Measurements from ENCODE around the gene ACTMAP. TPM values are rescaled to one million over a fixed set of nuclear protein-coding genes. Genes with fewer than 3 reads are reported as not detected.

The ACTMAP gene
- total and polyA plus RNA-seq, 2 of the 13 experiments (the other 11 are each of a cell fraction or from before 2014, with no cell fraction given), result 2.2 to 7.9 TPM

DNA sequence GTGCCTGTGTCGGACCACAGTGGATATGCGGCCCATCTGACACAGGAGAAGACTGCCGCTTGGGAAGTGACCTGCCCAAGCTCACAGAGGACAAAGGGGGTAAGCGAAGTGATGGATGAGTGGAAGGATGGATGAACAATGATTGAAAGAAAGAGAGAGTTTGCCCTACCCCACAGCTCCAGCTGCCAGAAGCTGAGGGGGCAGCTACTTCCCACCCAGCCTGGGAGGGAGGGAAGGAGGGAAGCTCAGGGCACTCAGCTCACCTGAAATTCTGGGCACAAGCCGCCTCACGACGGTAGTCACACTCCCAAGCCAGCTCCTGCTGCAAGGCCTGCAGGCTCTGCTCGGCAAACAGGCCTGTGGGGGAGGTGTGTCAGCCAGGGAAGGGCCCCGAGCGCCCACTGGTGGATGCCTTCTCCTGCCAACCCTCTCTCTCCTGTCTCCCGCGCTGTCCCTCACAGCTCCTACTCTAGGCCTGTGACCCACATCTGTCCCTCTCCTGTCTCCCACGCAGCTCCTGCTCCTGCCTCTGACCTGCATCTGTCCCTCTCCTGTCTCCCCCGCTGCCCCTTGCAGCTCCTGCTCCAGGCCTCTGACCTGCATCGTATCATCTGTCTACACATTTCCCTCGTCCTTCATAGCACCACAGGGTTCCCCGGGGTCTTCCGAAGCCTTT is 47.8 kb downstream of the ACTMAP start (continued):
- peak; percentile 80 for TF ChIP-seq CTCF (CRISPR knock-in tag; IDR thresholded peaks at IDR 0.05)
- no peak for TF ChIP-seq ZNF552 (CRISPR knock-in tag; IDR thresholded peaks at IDR 0.05; ENCODE audit: borderline replicate concordance)
- no peak for TF ChIP-seq NR2F6 (IDR thresholded peaks at IDR 0.05)
- TF ChIP-seq NR2F6 (CRISPR knock-in tag; IDR thresholded peaks at IDR 0.05), result peak; percentile 33; the same call in 1 of the 2 replicates
- TF ChIP-seq TEAD3 (CRISPR knock-in tag; optimal IDR thresholded peaks at IDR 0.05; ENCODE audit: borderline replicate concordance), result peak; percentile 30
- no peak for TF ChIP-seq DDIT3 (CRISPR knock-in tag; IDR thresholded peaks at IDR 0.05)
- no peak for TF ChIP-seq KLF12 (CRISPR knock-in tag; IDR thresholded peaks at IDR 0.05; ENCODE audit: borderline replicate concordance)
- TF ChIP-seq ONECUT2 (CRISPR knock-in tag; IDR thresholded peaks at IDR 0.05), result no peak
- no peak for TF ChIP-seq REL (CRISPR knock-in tag; conservative IDR thresholded peaks at IDR 0.05)
- no peak for TF ChIP-seq KDM1A (CRISPR knock-in tag; IDR thresholded peaks at IDR 0.05)
- no peak for TF ChIP-seq MAFG (CRISPR knock-in tag; IDR thresholded peaks at IDR 0.05)
- TF ChIP-seq DRAP1 (CRISPR knock-in tag; IDR thresholded peaks at IDR 0.05), result no peak
- TF ChIP-seq NFE2L1 (CRISPR knock-in tag; IDR thresholded peaks at IDR 0.05; ENCODE audit: borderline replicate concordance), result no peak
- TF ChIP-seq CHD4 (IDR thresholded peaks at IDR 0.05; ENCODE audit: borderline replicate concordance, low read length), result no peak
- no peak for TF ChIP-seq RFXANK (CRISPR knock-in tag; IDR thresholded peaks at IDR 0.05)
- no peak for TF ChIP-seq PRPF4 (IDR thresholded peaks at IDR 0.05; ENCODE audit: low read depth, low read length, poor library complexity, severe bottlenecking)
- TF ChIP-seq ZNF20 (CRISPR knock-in tag; IDR thresholded peaks at IDR 0.05), result no peak
- TF ChIP-seq ASH2L (IDR thresholded peaks at IDR 0.05; ENCODE audit: insufficient read length, low read depth, low read length), result no peak
- no peak; the same call in 1 of the 2 replicates for TF ChIP-seq ZNF768 (CRISPR knock-in tag; IDR thresholded peaks at IDR 0.05)
- no peak for TF ChIP-seq AHDC1 (CRISPR knock-in tag; IDR thresholded peaks at IDR 0.05; ENCODE audit: borderline replicate concordance)
- TF ChIP-seq POLR2A (IDR thresholded peaks at IDR 0.05; ENCODE audit: insufficient read depth in 1 of 2, low read depth in 2 of 2, low read length in 2 of 2), result no peak
- peak; percentile 58; the same call in 1 of the 2 replicates for TF ChIP-seq ZNF431 (CRISPR knock-in tag; IDR thresholded peaks at IDR 0.05; ENCODE audit: borderline replicate concordance, low read depth)
- TF ChIP-seq, protein P1, sequence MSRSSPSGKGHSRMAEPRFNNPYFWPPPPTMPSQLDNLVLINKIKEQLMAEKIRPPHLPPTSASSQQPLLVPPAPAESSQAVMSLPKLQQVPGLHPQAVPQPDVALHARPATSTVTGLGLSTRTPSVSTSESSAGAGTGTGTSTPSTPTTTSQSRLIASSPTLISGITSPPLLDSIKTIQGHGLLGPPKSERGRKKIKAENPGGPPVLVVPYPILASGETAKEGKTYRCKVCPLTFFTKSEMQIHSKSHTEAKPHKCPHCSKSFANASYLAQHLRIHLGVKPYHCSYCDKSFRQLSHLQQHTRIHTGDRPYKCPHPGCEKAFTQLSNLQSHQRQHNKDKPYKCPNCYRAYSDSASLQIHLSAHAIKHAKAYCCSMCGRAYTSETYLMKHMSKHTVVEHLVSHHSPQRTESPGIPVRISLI (CRISPR knock-in tag; IDR thresholded peaks at IDR 0.05; ENCODE audit: borderline replicate concordance), result no peak
